ENCODE results near the gene DCLK1.
A peak's percentile ranks its signal among the peaks of the same experiment; 100 is the strongest.

DCLK1 gene

GRCh38 chr13:35792021-35792420 is 339.2 kb downstream of the DCLK1 start:
- DNase-seq: no peak

GRCh38 chr13:35791184-35791851 is 339.9 kb downstream of the DCLK1 start:
- DNase-seq: no peak

GRCh38 chr13:35789335-35790165 is 341.6 kb downstream of the DCLK1 start:
- DNase-seq: peak in 1 of 51 donors; percentile 40

GRCh38 chr13:35787937-35788336 is 343.2 kb downstream of the DCLK1 start:
- no peak for DNase-seq

GRCh38 chr13:35785576-35786303 is 345.4 kb downstream of the DCLK1 start:
- no peak for DNase-seq

GRCh38 chr13:35784286-35784951 is 346.8 kb downstream of the DCLK1 start:
- DNase-seq: no peak

- no peak for DNase-seq
These were observed 348.4 kb downstream of the DCLK1 start for GRCh38 chr13:35782793-35783192.

GRCh38 chr13:35781036-35782000 is 349.9 kb downstream of the DCLK1 start:
- no peak for DNase-seq

GRCh38 chr13:35780613-35781012 is 350.6 kb downstream of the DCLK1 start:
- DNase-seq: no peak

- no peak for DNase-seq
These were observed 359.3 kb downstream of the DCLK1 start for GRCh38 chr13:35771898-35772297.

GRCh38 chr13:35770756-35771297 is 360.4 kb downstream of the DCLK1 start:
- DNase-seq: no peak

- no peak for DNase-seq
These were observed 361.4 kb downstream of the DCLK1 start for GRCh38 chr13:35769812-35770211.

GRCh38 chr13:35768551-35768950 is 362.6 kb downstream of the DCLK1 start:
- DNase-seq: no peak

- no peak for DNase-seq
These were observed 363.1 kb downstream of the DCLK1 start for GRCh38 chr13:35768073-35768472.

GRCh38 chr13:35767256-35767976 is 363.8 kb downstream of the DCLK1 start:
- DNase-seq: no peak

- DNase-seq: no peak
These were observed 364.5 kb downstream of the DCLK1 start for GRCh38 chr13:35766663-35767062.

GRCh38 chr13:35765941-35766340 is 365.2 kb downstream of the DCLK1 start:
- no peak for DNase-seq

GRCh38 chr13:35765366-35765765 is 365.8 kb downstream of the DCLK1 start:
- DNase-seq: no peak

GRCh38 chr13:35764326-35765015 is 366.7 kb downstream of the DCLK1 start:
- DNase-seq: no peak

Data from hypothalamus (tissue), 51 donors.